GM12878 (cell line): ENCODE measurements around the gene DOCK9. TPM values are rescaled to one million over a fixed set of nuclear protein-coding genes. Genes with fewer than 3 reads are reported as not detected.

ENCODE experiments used
- ATAC-seq: fragments of 200-7000 bp; cut with Tn5 transposase; 3 replicates; pipeline ENCODE4 v1.9.1; 2020; ENCODE audit warnings: mild to moderate bottlenecking, moderate library complexity
- BruUV-seq: library from RNA; stranded (reverse); fragments of 400-500 nt; replicated peaks from 2 replicates; lab custom pipeline; 2021; lab: Mats Ljungman, UMichigan
- CTCF ChIA-PET: fragments of 300-600 bp; sonication (Branson Sonifier 250); formaldehyde crosslinking; extraction: SDS; loops from one replicate; lab custom pipeline; 2021; ENCODE audit warnings: inconsistent platforms; lab: Yijun Ruan, JAX
- POLR2A ChIA-PET: fragments of 350-600 bp; formaldehyde crosslinking; extraction: SDS; loops from one replicate; lab custom pipeline; 2021; ENCODE audit warnings: inconsistent platforms; lab: Charles Lee
- RAD21 ChIA-PET: fragments of 300-600 bp; sonication (Branson Sonifier 250); formaldehyde crosslinking; loops from one replicate; lab custom pipeline; 2023; ENCODE audit warnings: antibody characterized with exemption; ENCODE audit not compliant: unreplicated experiment; lab: Charles Lee
- SMC1A ChIA-PET: fragments of 300-600 bp; sonication (Branson Sonifier 250); formaldehyde crosslinking; loops from one replicate; lab custom pipeline; 2023; ENCODE audit not compliant: unreplicated experiment, uncharacterized antibody; lab: Charles Lee
- DNase-seq: peaks from one replicate; pipeline ENCODE4 v3.0.0-alpha.2; 2011; ENCODE audit warnings: low read depth, low spot score
- FAIRE-seq: peaks from 3 replicates; lab custom pipeline; 2011; peaks lifted over from hg19 to GRCh38; lab: Jason Lieb, UNC
- H2AFZ ChIP-seq: 2 replicates; pipeline ENCODE4 v1.6.0; 2011; ENCODE audit warnings: low read depth, low read length, control low read depth; ENCODE audit not compliant: control insufficient read depth
- H3K27ac ChIP-seq: 2 replicates; pipeline ENCODE4 v1.5.1; 2011; ENCODE audit warnings: control low read depth; ENCODE audit not compliant: control insufficient read depth, insufficient read depth
- H3K27me3 ChIP-seq, 2 experiments: replicated peaks in 1 of 2; 2 replicates each; pipeline versions ENCODE4 v1.6.0 to v1.6.1; 2011; ENCODE audit warnings: low read length in 1 of 2; ENCODE audit not compliant: control insufficient read depth in 2 of 2, insufficient read depth in 2 of 2
- H3K36me3 ChIP-seq, 2 experiments: 2 replicates each; pipeline ENCODE4 v1.5.1; 2011; ENCODE audit warnings: low read length in 1 of 2; ENCODE audit not compliant: control insufficient read depth in 2 of 2, insufficient read depth in 2 of 2
- H3K4me1 ChIP-seq: 2 replicates; pipeline ENCODE4 v1.6.1; 2011; ENCODE audit warnings: mild to moderate bottlenecking, low read length, moderate library complexity, mixed read lengths; ENCODE audit not compliant: control insufficient read depth, insufficient read depth
- H3K4me2 ChIP-seq: 2 replicates; pipeline ENCODE4 v1.6.0; 2011; ENCODE audit warnings: control low read depth; ENCODE audit not compliant: control insufficient read depth, insufficient read depth
- H3K4me3 ChIP-seq: fragments of 200-600 bp; sonication (generic); 2 replicates; pipeline ENCODE4 v1.5.1; 2016
- H3K79me2 ChIP-seq: 2 replicates; pipeline ENCODE4 v1.6.0; 2011; ENCODE audit warnings: low read length; ENCODE audit not compliant: control insufficient read depth, insufficient read depth
- H3K9ac ChIP-seq: 2 replicates; pipeline ENCODE4 v1.8.0; 2011; ENCODE audit warnings: low read length, control low read depth, mixed read lengths; ENCODE audit not compliant: control insufficient read depth, insufficient read depth
- H3K9me3 ChIP-seq: replicated peaks from 3 replicates; pipeline ENCODE4 v1.5.1; 2011; ENCODE audit warnings: mild to moderate bottlenecking, low read length; ENCODE audit not compliant: control insufficient read depth, insufficient read depth
- H4K20me1 ChIP-seq: 2 replicates; pipeline ENCODE4 v1.6.0; 2011; ENCODE audit not compliant: control insufficient read depth, insufficient read depth
- BCLAF1 ChIP-seq: fragments of 450-650 bp; IDR thresholded peaks from 2 replicates; pipeline ENCODE4 v1.6.1; 2017; ENCODE audit warnings: antibody characterized with exemption, mild to moderate bottlenecking, moderate library complexity
- CBX3 ChIP-seq: fragments of 200-600 bp; sonication (generic); IDR thresholded peaks from 2 replicates; pipeline ENCODE4 v1.6.1; 2016; ENCODE audit warnings: low read depth, borderline replicate concordance
- CHD4 ChIP-seq: fragments of 200-600 bp; sonication (generic); IDR thresholded peaks from 2 replicates; pipeline ENCODE4 v1.6.1; 2016; ENCODE audit warnings: mild to moderate bottlenecking
- EGR1 ChIP-seq, 2 experiments: IDR thresholded peaks; 1 replicate in 1 of 2; 2 replicates in 1 of 2; pipeline ENCODE4 v1.6.1; 2011 to 2012; ENCODE audit warnings: low read depth in 2 of 2, low read length in 2 of 2, borderline replicate concordance in 1 of 2, mild to moderate bottlenecking in 1 of 2, moderate library complexity in 1 of 2
- HCFC1 ChIP-seq: fragments of 150-350 bp; IDR thresholded peaks from 2 replicates; pipeline ENCODE4 v1.6.1; 2014; ENCODE audit warnings: low read length
- HDAC2 ChIP-seq: fragments of 200-600 bp; sonication (generic); IDR thresholded peaks from 2 replicates; pipeline ENCODE4 v1.6.1; 2017
- IRF4 ChIP-seq: IDR thresholded peaks from 2 replicates; pipeline ENCODE4 v1.6.1; 2011; ENCODE audit warnings: low read depth, low read length
- JUND ChIP-seq: IDR thresholded peaks from 2 replicates; pipeline ENCODE4 v1.6.1; 2012; ENCODE audit warnings: low read depth, mild to moderate bottlenecking, low read length, improper control_type of control experiment, moderate library complexity
- PAX8 ChIP-seq: fragments of 450-650 bp; IDR thresholded peaks from 2 replicates; pipeline ENCODE4 v1.6.1; 2017; ENCODE audit warnings: mild to moderate bottlenecking, moderate library complexity
- POLR2AphosphoS5 ChIP-seq: IDR thresholded peaks from 2 replicates; pipeline ENCODE4 v1.6.1; 2011; ENCODE audit warnings: mild to moderate bottlenecking, low read length, inconsistent platforms
- RCOR1 ChIP-seq: conservative IDR thresholded peaks from 2 replicates; pipeline ENCODE4 v1.6.1; 2012; ENCODE audit warnings: low read depth, low read length, improper control_type of control experiment
- ZNF217 ChIP-seq: fragments of 450-650 bp; IDR thresholded peaks from 2 replicates; pipeline ENCODE4 v1.6.1; 2017; ENCODE audit warnings: antibody characterized with exemption, mild to moderate bottlenecking
- ZNF24 ChIP-seq: fragments of 450-650 bp; IDR thresholded peaks from 2 replicates; pipeline ENCODE4 v1.6.1; 2017; ENCODE audit warnings: antibody characterized with exemption, mild to moderate bottlenecking
- WGBS: methylation state at CpG from one replicate; pipeline ENCODE4 v1.1.6; 2016; ENCODE audit warnings: low lambda C conversion rate; ENCODE audit not compliant: insufficient replicate concordance, insufficient coverage; ENCODE audit errors: missing lambda C conversion rate; 5-methylcytosine and 5-hydroxymethylcytosine counted together
- in situ Hi-C: fragments of 300-500 bp; cut with MboI; formaldehyde crosslinking; loops from 9 replicates; pipeline ENCODE4 v1.14.3; 2018; ENCODE audit warnings: mixed read lengths
- intact Hi-C: fragments of 100-400 bp; cut with micrococcal nuclease; formaldehyde crosslinking; loops from one replicate; pipeline ENCODE4 v1.14.2; 2022; ENCODE audit not compliant: unreplicated experiment
- polyA plus RNA-seq, 11 experiments: library from polyadenylated mRNA; depleted of rRNA in 4 of 11; unstranded in 6 of 11; stranded (reverse) in 5 of 11; fragments of >200 nt; fragmentation: Nextera tagmentation in 4 of 11; fragmentation: Illumina TruSeq in 1 of 11; extraction: Ambion mirVana in 4 of 11; extraction: Trizol in 1 of 11; gene quantifications; 1 replicate in 1 of 11; 2 replicates in 10 of 11; pipeline versions ENCODE4 v1.2.1 to v1.2.3, GENCODE V29; 2011 to 2016; ENCODE audit warnings: inconsistent platforms in 2 of 11, missing spikeins in 2 of 11, low read depth in 1 of 11
- total RNA-seq, 4 experiments: library from RNA; depleted of rRNA in 3 of 4; stranded (reverse); fragments of >200 nt in 3 of 4; fragmentation: Illumina TruSeq in 1 of 4; extraction: Trizol in 1 of 4; gene quantifications; 2 replicates each; pipeline versions ENCODE4 v1.2.1 to v1.2.3, GENCODE V29; 2013 to 2021

Gene DOCK9
- total and polyA plus RNA-seq, 10 of the 15 experiments (the other 5 are each of a cell fraction or from before 2014, with no cell fraction given) = 0.09 to 2.9 (median 0.74) TPM

- TF ChIP-seq CHD4 (no peak), HDAC2 (no peak), ZNF24 (no peak), JUND (no peak), ZNF217 (no peak)
Measured at GRCh38 chr13:98905199-98905598, 72.7 kb downstream of the DOCK9 start (continued).

- intact Hi-C loops = no loop called here
- in situ Hi-C loops = no loop called here
- Histone ChIP-seq H2AFZ (no peak overlapping the region), H3K4me1 (no peaks in the 10 kb centered on the region), H3K27me3 (no peaks in the 10 kb centered on the region), H4K20me1 (no peaks in the 10 kb centered on the region), H3K4me2 (no peak overlapping the region), H3K9ac (no peak overlapping the region), H3K9me3 (no peaks in the 10 kb centered on the region), H3K79me2 (no peaks in the 10 kb centered on the region), H3K27ac (no peak overlapping the region), H3K36me3 (no peaks in the 10 kb centered on the region), H3K4me3 (no peak overlapping the region)
- ATAC-seq = no peak
- ChIA-PET RAD21 (interaction anchor here (1.4 kb wide), 1 partner anchor 31 kb away, joined by 3 read pairs; no protein-coding TSS in a partner anchor), SMC1A (no interaction called here), CTCF (no interaction called here), POLR2A (no interaction called here)
- TF ChIP-seq BCLAF1 (no peak), CBX3 (no peak), HCFC1 (no peak), EGR1 (IDR thresholded peaks at IDR 0.05; ENCODE audit: borderline replicate concordance in 1 of 2, low read depth in 2 of 2, low read length in 2 of 2) (no peak), IRF4 (no peak), POLR2AphosphoS5 (no peak), PAX8 (no peak), RCOR1 (no peak)
- no peak for FAIRE-seq
- no peak for DNase-seq
- no TSS peak for BruUV-seq
- 25% methylated on average over 2 of the region's 2 CpGs for WGBS
Measured at GRCh38 chr13:98900442-98900841, 77.4 kb downstream of the DOCK9 start.
